Trophoblast cell (in vitro differentiated cells and primary cell): Measurements from ENCODE around the gene RFTN1.

Source experiments
- DNase-seq, 2 donors: peaks; one replicate each; pipeline ENCODE4 v3.0.0-alpha.2; 2016
- H2AFZ ChIP-seq: 2 replicates; pipeline ENCODE4 v1.6.1; 2013; ENCODE audit warnings: low read length, moderate library complexity, mild to moderate bottlenecking; ENCODE audit not compliant: insufficient read depth, poor library complexity
- H2AK5ac ChIP-seq: 2 replicates; pipeline ENCODE4 v1.6.1; 2013; ENCODE audit warnings: mild to moderate bottlenecking, low read length
- H2BK120ac ChIP-seq: 2 replicates; pipeline ENCODE4 v1.6.1; 2013; ENCODE audit warnings: low read length, mild to moderate bottlenecking, moderate library complexity; ENCODE audit not compliant: insufficient read depth, poor library complexity
- H2BK12ac ChIP-seq: 2 replicates; pipeline ENCODE4 v1.6.1; 2013; ENCODE audit warnings: mild to moderate bottlenecking, low read length, moderate library complexity
- H2BK5ac ChIP-seq: 2 replicates; pipeline ENCODE4 v1.6.1; 2013; ENCODE audit warnings: low read length, low read depth, moderate library complexity, mild to moderate bottlenecking; ENCODE audit not compliant: poor library complexity
- H3K14ac ChIP-seq: 2 replicates; pipeline ENCODE4 v1.6.1; 2013; ENCODE audit warnings: mild to moderate bottlenecking, low read length
- H3K18ac ChIP-seq: 2 replicates; pipeline ENCODE4 v1.6.1; 2013; ENCODE audit warnings: mild to moderate bottlenecking, low read length
- H3K23ac ChIP-seq: 2 replicates; pipeline ENCODE4 v1.6.1; 2013; ENCODE audit warnings: low read length
- H3K27ac ChIP-seq: 2 replicates; pipeline ENCODE4 v1.5.1; 2013; ENCODE audit warnings: low read depth, mild to moderate bottlenecking, inconsistent platforms, low read length, moderate library complexity
- H3K27me3 ChIP-seq: 2 replicates; pipeline ENCODE4 v1.6.1; 2013; ENCODE audit warnings: inconsistent platforms, mild to moderate bottlenecking, low read length, moderate library complexity; ENCODE audit not compliant: insufficient read depth
- H3K36me3 ChIP-seq, 2 experiments: 1 replicate in 1 of 2; 2 replicates in 1 of 2; pipeline ENCODE4 v1.6.1; 2013; ENCODE audit warnings: low read length in 2 of 2, mild to moderate bottlenecking in 2 of 2, moderate library complexity in 1 of 2; ENCODE audit not compliant: insufficient read depth in 2 of 2, control insufficient read depth in 1 of 2
- H3K4ac ChIP-seq: 2 replicates; pipeline ENCODE4 v1.6.1; 2013; ENCODE audit warnings: low read depth, mild to moderate bottlenecking, low read length, moderate library complexity
- H3K4me1 ChIP-seq, 2 experiments: 1 replicate in 1 of 2; 2 replicates in 1 of 2; pipeline ENCODE4 v1.6.1; 2013; ENCODE audit warnings: low read length in 2 of 2, mild to moderate bottlenecking in 2 of 2, moderate library complexity in 1 of 2; ENCODE audit not compliant: insufficient read depth in 2 of 2, control insufficient read depth in 1 of 2
- H3K4me2 ChIP-seq: 2 replicates; pipeline ENCODE4 v1.6.1; 2013; ENCODE audit warnings: inconsistent platforms, mild to moderate bottlenecking, low read length, moderate library complexity
- H3K4me3 ChIP-seq: 2 replicates; pipeline ENCODE4 v1.5.1; 2013; ENCODE audit warnings: mild to moderate bottlenecking, low read depth, low read length, inconsistent platforms
- H3K79me1 ChIP-seq: one replicate; pipeline ENCODE4 v1.6.1; 2013; ENCODE audit warnings: low read length
- H3K79me2 ChIP-seq: 2 replicates; pipeline ENCODE4 v1.6.1; 2013; ENCODE audit warnings: low read length, mild to moderate bottlenecking; ENCODE audit not compliant: control insufficient read depth, insufficient read depth, poor library complexity
- H3K9ac ChIP-seq: 2 replicates; pipeline ENCODE4 v1.6.1; 2013; ENCODE audit warnings: mild to moderate bottlenecking, low read length
- H3K9me3 ChIP-seq: 2 replicates; pipeline ENCODE4 v1.6.1; 2013; ENCODE audit warnings: low read depth, mild to moderate bottlenecking, control low read depth, inconsistent platforms, low read length; ENCODE audit not compliant: insufficient read depth
- H4K12ac ChIP-seq: 2 replicates; pipeline ENCODE4 v1.6.1; 2013; ENCODE audit warnings: low read depth, mild to moderate bottlenecking, low read length, moderate library complexity
- H4K8ac ChIP-seq: 2 replicates; pipeline ENCODE4 v1.6.1; 2013; ENCODE audit warnings: low read depth, mild to moderate bottlenecking, low read length, moderate library complexity
- H4K91ac ChIP-seq: one replicate; pipeline ENCODE4 v1.6.1; 2013; ENCODE audit warnings: low read depth, mild to moderate bottlenecking, low read length, moderate library complexity
- WGBS: extraction: QIAGEN DNeasy Blood & Tissue Kit; methylation state at CpG from one replicate; pipeline ENCODE4 v1.1.7; 2013; ENCODE audit warnings: missing lambda C conversion rate; ENCODE audit not compliant: insufficient read length, insufficient coverage; ENCODE audit errors: extremely low coverage; 5-methylcytosine and 5-hydroxymethylcytosine counted together

Gene RFTN1

GRCh38 chr3:16486201-16486600, 27.3 kb downstream of the RFTN1 start:
- no peak overlapping the region for H3K18ac ChIP-seq
- no peak for DNase-seq
- H2BK12ac ChIP-seq = no peak overlapping the region
- H3K79me1 ChIP-seq = no peaks in the 10 kb centered on the region
- no peak overlapping the region for H3K23ac ChIP-seq
- H4K8ac ChIP-seq = no peak overlapping the region
- H4K91ac ChIP-seq = no peak overlapping the region
- H2AFZ ChIP-seq = no peak overlapping the region
- H3K9ac ChIP-seq = no peak overlapping the region
- no peak overlapping the region for H2BK120ac ChIP-seq
- no peak overlapping the region for H2AK5ac ChIP-seq
- H2BK5ac ChIP-seq = no peak overlapping the region
- no peak overlapping the region for H3K14ac ChIP-seq
- H3K4ac ChIP-seq = no peak overlapping the region
- no peak overlapping the region for H3K4me2 ChIP-seq
- H3K27ac ChIP-seq = no peak overlapping the region
- no peaks in the 10 kb centered on the region for H3K79me2 ChIP-seq
- H3K27me3 ChIP-seq = no peaks in the 10 kb centered on the region
- no peak overlapping the region for H4K12ac ChIP-seq
- H3K9me3 ChIP-seq = no peaks in the 10 kb centered on the region
- WGBS = no CpG with 5 or more reads among the region's 2 CpGs
- H3K36me3 ChIP-seq = no peaks in the 10 kb centered on the region
- no peak overlapping the region for H3K4me3 ChIP-seq
- no peaks in the 10 kb centered on the region for H3K4me1 ChIP-seq

GRCh38 chr3:16485395-16485992, 28.0 kb downstream of the RFTN1 start:
- Histone ChIP-seq H3K36me3 (no peaks in the 10 kb centered on the region), H4K91ac (no peak overlapping the region), H3K18ac (no peak overlapping the region), H3K4me1 (no peaks in the 10 kb centered on the region), H2BK5ac (no peak overlapping the region), H2AFZ (no peak overlapping the region), H4K12ac (no peak overlapping the region), H2BK12ac (no peak overlapping the region), H3K4ac (no peak overlapping the region), H3K23ac (no peak overlapping the region), H2AK5ac (no peak overlapping the region), H3K4me2 (no peak overlapping the region), H3K4me3 (no peak overlapping the region), H3K9ac (no peak overlapping the region), H4K8ac (no peak overlapping the region), H3K79me1 (no peaks in the 10 kb centered on the region), H3K27ac (no peak overlapping the region), H2BK120ac (no peak overlapping the region), H3K79me2 (no peaks in the 10 kb centered on the region), H3K9me3 (no peaks in the 10 kb centered on the region), H3K14ac (no peak overlapping the region), H3K27me3 (no peaks in the 10 kb centered on the region)
- no CpG with 5 or more reads among the region's 5 CpGs for WGBS
- no peak for DNase-seq

- Histone ChIP-seq H3K9me3 (no peaks in the 10 kb centered on the region), H3K36me3 (no peaks in the 10 kb centered on the region), H3K27ac (no peak overlapping the region), H2BK12ac (no peak overlapping the region), H3K4me3 (no peak overlapping the region), H3K9ac (no peak overlapping the region), H3K27me3 (no peaks in the 10 kb centered on the region), H2AFZ (no peak overlapping the region), H3K4ac (no peak overlapping the region), H3K18ac (no peak overlapping the region), H3K79me2 (no peaks in the 10 kb centered on the region), H4K91ac (no peak overlapping the region), H3K4me1 (no peaks in the 10 kb centered on the region), H2BK5ac (no peak overlapping the region), H3K4me2 (no peak overlapping the region), H3K23ac (no peak overlapping the region), H2BK120ac (no peak overlapping the region), H4K12ac (no peak overlapping the region), H3K79me1 (no peaks in the 10 kb centered on the region), H4K8ac (no peak overlapping the region), H2AK5ac (no peak overlapping the region), H3K14ac (no peak overlapping the region)
- no CpG with 5 or more reads among the region's 2 CpGs for WGBS
- DNase-seq = no peak
Observed at GRCh38 chr3:16484984-16485383, 28.5 kb downstream of the RFTN1 start.

- H3K79me2 ChIP-seq = no peaks in the 10 kb centered on the region
- no CpG with 5 or more reads among the region's 6 CpGs for WGBS
- no peak overlapping the region for H2BK5ac ChIP-seq
- no peak overlapping the region for H3K4me2 ChIP-seq
- H3K4me3 ChIP-seq = no peak overlapping the region
- no peak overlapping the region for H2AFZ ChIP-seq
- no peak overlapping the region for H3K14ac ChIP-seq
- DNase-seq = peak; percentile 30 to 66
- H2BK12ac ChIP-seq = no peak overlapping the region
- no peak overlapping the region for H2AK5ac ChIP-seq
- no peaks in the 10 kb centered on the region for H3K9me3 ChIP-seq
- H3K4ac ChIP-seq = no peak overlapping the region
- H3K9ac ChIP-seq = no peak overlapping the region
- no peak overlapping the region for H4K91ac ChIP-seq
- no peaks in the 10 kb centered on the region for H3K4me1 ChIP-seq
- no peak overlapping the region for H4K12ac ChIP-seq
- no peaks in the 10 kb centered on the region for H3K27me3 ChIP-seq
- H3K36me3 ChIP-seq = no peaks in the 10 kb centered on the region
- no peak overlapping the region for H2BK120ac ChIP-seq
- no peak overlapping the region for H3K18ac ChIP-seq
- no peaks in the 10 kb centered on the region for H3K79me1 ChIP-seq
- H4K8ac ChIP-seq = no peak overlapping the region
- no peak overlapping the region for H3K27ac ChIP-seq
- no peak overlapping the region for H3K23ac ChIP-seq
Observed at GRCh38 chr3:16484216-16484615, 29.3 kb downstream of the RFTN1 start.
